ENCODE results near the gene PCID2. TPM values are rescaled to one million over a fixed set of nuclear protein-coding genes. Genes with fewer than 3 reads are reported as not detected.

The PCID2 gene
- polyA plus RNA-seq, 1 of the 3 experiments (the other 2 are of a cell fraction): 69.8 TPM

- no peak overlapping the region for H2AFZ ChIP-seq (ENCODE audit: low read depth)
- CTCF ChIA-PET: no interaction called here
- peaks cover 6% of the 10 kb centered on the region for H3F3A ChIP-seq (replicated peaks; ENCODE audit: insufficient read depth)
- no peaks in the 10 kb centered on the region for H3K36me3 ChIP-seq (replicated peaks in 1 of 2; ENCODE audit: control insufficient read depth in 1 of 2, insufficient read depth in 2 of 2, low read length in 1 of 2)
- H3K4me2 ChIP-seq: no peak overlapping the region
- POLR2A ChIA-PET: no interaction called here
- no peaks in the 10 kb centered on the region for H3K79me2 ChIP-seq (ENCODE audit: insufficient read depth)
- DNase-seq: no peak
- 52% methylated on average over 5 of the region's 5 CpGs for WGBS (ENCODE audit: low lambda C conversion rate)
- no peak overlapping the region for H3K9ac ChIP-seq
- no peaks in the 10 kb centered on the region for H3K27me3 ChIP-seq (ENCODE audit: insufficient read depth)
- H3K27ac ChIP-seq (ENCODE audit: low read depth in 2 of 2, low read length in 1 of 2): no peak overlapping the region
- no peaks in the 10 kb centered on the region for H3K9me3 ChIP-seq
- H3K4me3 ChIP-seq (ENCODE audit: low read depth in 2 of 2, low read length in 1 of 2): no peak overlapping the region
- no peaks in the 10 kb centered on the region for H3K4me1 ChIP-seq (ENCODE audit: control insufficient read depth in 1 of 2, insufficient read depth in 2 of 2, low read depth in 1 of 2, low read length in 1 of 2)
- no peaks in the 10 kb centered on the region for H4K20me1 ChIP-seq (ENCODE audit: insufficient read depth)
- no peaks in the 10 kb centered on the region for H3K9me2 ChIP-seq
- TF ChIP-seq EP300 (IDR thresholded peaks at IDR 0.05; ENCODE audit: borderline replicate concordance in 1 of 2, low read depth in 1 of 2, low read length in 1 of 2) (no peak), RCOR1 (IDR thresholded peaks at IDR 0.05; ENCODE audit: low read length) (no peak), JUND (IDR thresholded peaks at IDR 0.05) (no peak), ELF1 (IDR thresholded peaks at IDR 0.05) (no peak), NFIC (IDR thresholded peaks at IDR 0.05; ENCODE audit: borderline replicate concordance) (no peak), MAX (IDR thresholded peaks at IDR 0.05; ENCODE audit: low read depth) (no peak), SIN3A (IDR thresholded peaks at IDR 0.05; ENCODE audit: borderline replicate concordance, low read depth, low read length) (no peak), TEAD4 (IDR thresholded peaks at IDR 0.05; ENCODE audit: borderline replicate concordance, insufficient read depth) (no peak), FOSL2 (IDR thresholded peaks at IDR 0.05; ENCODE audit: borderline replicate concordance, low read depth) (no peak), PBX3 (IDR thresholded peaks at IDR 0.05) (no peak), RXRA (IDR thresholded peaks at IDR 0.05; ENCODE audit: borderline replicate concordance, low read depth) (no peak), CHD2 (IDR thresholded peaks at IDR 0.05; ENCODE audit: low read length, partially characterized antibody) (no peak)
Observed at GRCh38 chr13:113139577-113139976, 68.9 kb downstream of the PCID2 start.

GRCh38 chr13:113138792-113139551 lies 69.5 kb downstream of the PCID2 start:
- 78% methylated on average over 16 of the region's 16 CpGs for WGBS (ENCODE audit: low lambda C conversion rate)

More at GRCh38 chr13:113138792-113139551, 69.5 kb downstream of the PCID2 start:
- Histone ChIP-seq H4K20me1 (ENCODE audit: insufficient read depth) (no peaks in the 10 kb centered on the region), H3K4me1 (ENCODE audit: control insufficient read depth in 1 of 2, insufficient read depth in 2 of 2, low read depth in 1 of 2, low read length in 1 of 2) (no peaks in the 10 kb centered on the region), H3K4me3 (ENCODE audit: low read depth in 2 of 2, low read length in 1 of 2) (no peak overlapping the region), H3K9me3 (no peaks in the 10 kb centered on the region), H3K9me2 (no peaks in the 10 kb centered on the region), H3K27ac (ENCODE audit: low read depth in 2 of 2, low read length in 1 of 2) (no peak overlapping the region), H3K79me2 (ENCODE audit: insufficient read depth) (no peaks in the 10 kb centered on the region), H3F3A (replicated peaks; ENCODE audit: insufficient read depth) (peaks cover 6% of the 10 kb centered on the region), H3K9ac (no peak overlapping the region), H3K36me3 (replicated peaks in 1 of 2; ENCODE audit: control insufficient read depth in 1 of 2, insufficient read depth in 2 of 2, low read length in 1 of 2) (no peaks in the 10 kb centered on the region), H3K4me2 (no peak overlapping the region), H2AFZ (ENCODE audit: low read depth) (no peak overlapping the region), H3K27me3 (ENCODE audit: insufficient read depth) (no peaks in the 10 kb centered on the region)
- TF ChIP-seq RCOR1 (IDR thresholded peaks at IDR 0.05; ENCODE audit: low read length): no peak
- no peak for TF ChIP-seq MAX (IDR thresholded peaks at IDR 0.05; ENCODE audit: low read depth)
- no peak for DNase-seq
- ChIA-PET POLR2A (no interaction called here), CTCF (no interaction called here)

Measured in SK-N-SH (cell line).